T follicular helper cell (primary cell): Measurements from ENCODE around the gene RRAGC.
A peak's percentile ranks its signal among the peaks of the same experiment; 100 is the strongest.
"Not testable (repeated sequence)": the region's sequence is repeated elsewhere in the genome, so short reads cannot be mapped to it uniquely, and the experiment has no call there.

Experiments used
- DNase-seq: peaks from one replicate; pipeline ENCODE4 v3.0.0-alpha.2; 2020; ENCODE audit warnings: low read depth

Gene RRAGC

DNA sequence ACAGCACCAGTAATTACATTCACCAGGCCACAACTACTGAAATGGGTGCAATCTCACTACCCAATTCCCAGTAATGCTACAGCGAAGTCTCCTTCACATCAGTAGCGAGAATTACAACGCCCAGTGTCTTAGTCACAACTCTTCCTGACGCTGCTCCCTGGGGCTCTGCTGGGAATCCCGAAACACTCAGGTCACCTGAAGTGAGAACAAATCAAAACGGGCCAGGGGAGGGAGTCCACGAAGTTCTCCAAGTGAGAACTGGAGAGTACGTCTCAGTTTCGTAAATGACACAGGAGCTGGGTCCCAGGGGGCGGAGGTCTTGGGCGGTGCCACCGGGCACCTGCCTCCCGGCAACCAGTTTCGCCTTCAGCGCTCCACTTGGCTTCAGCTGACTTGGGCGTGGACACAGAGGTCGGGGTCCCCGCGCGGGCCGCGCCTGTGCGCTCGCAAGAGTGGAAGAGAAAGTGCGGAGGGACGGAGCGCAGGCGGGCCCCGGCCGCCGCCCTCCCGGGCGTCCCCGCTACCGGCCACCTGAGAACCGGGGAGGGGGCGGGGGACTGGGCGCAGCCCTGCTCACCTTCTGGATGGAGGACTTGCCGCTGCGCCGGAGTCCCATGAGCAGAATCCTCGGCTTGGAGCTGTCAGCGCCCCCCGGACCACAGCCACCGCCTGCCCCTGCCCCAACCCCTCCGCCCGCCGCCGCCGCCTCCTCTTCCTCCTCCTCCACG, 575 bp downstream of the RRAGC start:
- peak; percentile 6 for DNase-seq

- no peak for DNase-seq
Measured at GRCh38 chr1:38852780-38853179, 6.8 kb downstream of the RRAGC start.

GRCh38 chr1:38848071-38848470, 11.5 kb downstream of the RRAGC start:
- no peak for DNase-seq

GRCh38 chr1:38846210-38846609, 13.4 kb downstream of the RRAGC start:
- no peak for DNase-seq

DNA sequence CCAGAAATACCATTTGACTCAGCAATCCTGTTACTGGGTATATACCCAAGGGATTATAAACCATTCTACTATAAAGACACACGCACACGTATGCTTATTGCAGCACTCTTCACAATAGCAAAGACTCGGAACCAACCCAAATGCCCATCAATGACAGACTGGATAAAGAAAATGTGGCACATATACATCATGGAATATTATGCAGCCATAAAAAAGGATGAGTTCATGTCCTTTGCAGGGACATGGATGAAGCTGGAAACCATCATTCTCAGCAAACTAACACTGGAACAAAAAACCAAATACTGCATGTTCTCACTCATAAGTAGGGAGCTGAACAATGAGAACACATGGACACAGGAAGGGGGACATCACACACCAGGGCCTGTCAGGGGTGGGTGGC, 14.5 kb downstream of the RRAGC start:
- DNase-seq: not testable (repeated sequence)

DNA sequence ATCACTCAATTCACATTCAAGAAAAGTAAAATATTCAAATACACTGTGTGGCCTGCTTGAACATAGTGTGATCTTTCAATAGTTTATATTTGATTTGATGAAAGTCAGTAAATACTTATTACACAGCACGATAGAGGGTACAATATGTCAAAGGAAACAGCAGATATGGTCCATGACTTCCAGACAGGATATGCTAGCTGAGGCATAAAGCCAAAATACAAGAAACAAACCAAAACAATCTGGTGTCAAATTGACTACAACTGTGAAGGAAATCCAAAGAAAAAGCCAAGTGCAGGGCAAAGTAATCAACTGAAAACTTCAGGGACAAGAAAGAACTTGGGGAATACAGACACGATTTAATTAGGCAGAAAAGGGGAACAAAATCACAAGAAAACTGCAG, 19.3 kb downstream of the RRAGC start:
- no peak for DNase-seq

- no peak for DNase-seq
Measured at GRCh38 chr1:38839363-38839762, 20.2 kb downstream of the RRAGC start.

GRCh38 chr1:38836316-38836715, 23.3 kb downstream of the RRAGC start:
- not testable (repeated sequence) for DNase-seq

GRCh38 chr1:38834937-38835827, 24.4 kb downstream of the RRAGC start:
- peak; percentile 18 for DNase-seq

- no peak for DNase-seq
Measured at GRCh38 chr1:38834221-38834782, 25.3 kb downstream of the RRAGC start.

GRCh38 chr1:38833146-38833545, 26.4 kb downstream of the RRAGC start:
- DNase-seq: no peak

GRCh38 chr1:38832370-38832734, 27.2 kb downstream of the RRAGC start:
- DNase-seq: no peak

GRCh38 chr1:38831731-38832369, 27.7 kb downstream of the RRAGC start:
- DNase-seq: no peak

DNA sequence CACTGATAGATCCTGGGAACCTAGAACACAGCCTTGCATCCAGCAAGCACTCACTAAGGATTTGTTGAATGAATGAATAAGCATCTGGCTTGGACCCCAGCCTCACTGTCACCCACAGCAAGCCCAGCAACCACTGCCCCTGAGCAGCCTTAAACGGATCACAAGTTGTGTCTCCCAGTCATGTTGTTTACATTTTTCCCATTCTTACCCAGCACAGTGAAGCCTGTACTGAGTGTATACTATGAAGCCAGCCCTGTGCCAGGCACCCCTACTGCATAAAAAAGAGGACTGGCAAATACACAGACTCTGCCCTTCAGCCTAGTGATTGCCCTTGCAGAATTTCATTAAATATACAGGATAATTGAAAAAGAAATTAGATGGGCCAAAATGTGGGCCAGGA, 30.2 kb downstream of the RRAGC start:
- no peak for DNase-seq

GRCh38 chr1:38827318-38827717, 32.3 kb downstream of the RRAGC start:
- no peak for DNase-seq

DNA sequence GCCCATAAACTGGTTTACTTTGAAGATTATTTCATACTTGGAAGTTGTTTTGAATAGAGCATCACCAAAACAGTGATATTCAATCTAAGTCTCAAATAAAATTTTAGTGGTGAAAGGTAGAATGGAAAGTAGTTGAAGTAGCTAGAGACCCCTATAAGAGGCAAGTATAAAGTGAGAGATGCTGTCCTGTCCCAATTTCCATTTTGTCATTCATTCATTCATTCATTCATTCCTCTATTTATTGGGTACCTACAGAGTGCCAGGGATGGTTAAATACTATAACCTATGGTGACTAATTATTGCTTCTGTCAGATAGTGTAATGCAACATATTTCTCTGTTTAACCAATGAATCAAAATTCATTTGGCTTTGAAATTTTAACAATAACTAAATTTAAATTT, 32.7 kb downstream of the RRAGC start:
- DNase-seq: no peak

- no peak for DNase-seq
Measured at GRCh38 chr1:38826262-38826661, 33.3 kb downstream of the RRAGC start.

- no peak for DNase-seq
Measured at GRCh38 chr1:38820860-38821259, 38.7 kb downstream of the RRAGC start.

- DNase-seq: no peak
Measured at GRCh38 chr1:38819516-38819915, 40.1 kb downstream of the RRAGC start.

DNA sequence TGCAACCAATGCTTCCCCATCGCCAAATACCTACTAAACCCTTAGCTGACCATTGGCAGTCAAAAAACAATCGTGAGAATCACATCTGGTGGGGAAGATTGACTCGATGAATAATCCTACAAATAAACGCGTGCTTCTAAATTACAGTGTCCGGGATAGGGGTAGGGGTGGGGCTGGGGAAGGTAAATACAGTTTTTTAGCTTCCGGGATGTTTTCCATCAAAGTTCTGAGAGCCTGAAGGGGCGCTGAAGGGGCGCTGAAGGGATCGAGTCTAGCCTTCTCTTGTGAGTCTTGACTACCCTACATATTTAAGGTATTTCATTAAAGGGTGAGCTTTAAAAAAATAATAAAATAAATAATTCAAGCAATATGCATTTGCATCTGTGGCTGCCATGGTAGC, 40.5 kb downstream of the RRAGC start:
- DNase-seq: no peak

GRCh38 chr1:38818175-38818976, 41.2 kb downstream of the RRAGC start:
- peak; percentile 12 for DNase-seq
